Activated CD4-positive, alpha-beta T cell treated with anti-CD3 and anti-CD28 coated beads, Interleukin-2, Interleukin-4, amounts not matched to agents 100 ng/mL and 50 ng/mL, durations not matched to agents 16 hours and 8 hours (primary cell): ENCODE data around the gene EFHD1.
"Not testable (repeated sequence)": the region's sequence is repeated elsewhere in the genome, so short reads cannot be mapped to it uniquely, and the experiment has no call there.

ENCODE experiments used
- DNase-seq: peaks from one replicate; pipeline ENCODE4 v3.0.0-alpha.2; 2020; ENCODE audit warnings: low spot score

The EFHD1 gene

GRCh38 chr2:232696609-232697058 is 63.2 kb downstream of the EFHD1 start:
- no peak for DNase-seq

GRCh38 chr2:232697059-232697806 is 63.8 kb downstream of the EFHD1 start, which contains the start of gene GIGYF2:
Gene GIGYF2, plus strand, starts transcription at chr2:232697331. Its CDS starts 37,867 bp downstream, at chr2:232735198.
- DNase-seq: peak; percentile 97

GRCh38 chr2:232697807-232698110 is 64.4 kb downstream of the EFHD1 start:
- DNase-seq: no peak

GRCh38 chr2:232698556-232699091 is 65.2 kb downstream of the EFHD1 start:
- no peak for DNase-seq

GRCh38 chr2:232699110-232699509 is 65.7 kb downstream of the EFHD1 start:
- DNase-seq: no peak

- no peak for DNase-seq
Observed at GRCh38 chr2:232700154-232700553, 66.8 kb downstream of the EFHD1 start.

- DNase-seq: no peak
Observed at GRCh38 chr2:232707076-232707475, 73.7 kb downstream of the EFHD1 start.

- DNase-seq: no peak
Observed at GRCh38 chr2:232713505-232713904, 80.1 kb downstream of the EFHD1 start.

- DNase-seq: no peak
Observed at GRCh38 chr2:232714969-232715368, 81.6 kb downstream of the EFHD1 start.

GRCh38 chr2:232720056-232720455 is 86.7 kb downstream of the EFHD1 start:
- DNase-seq: not testable (repeated sequence)

GRCh38 chr2:232721261-232721660 is 87.9 kb downstream of the EFHD1 start:
- no peak for DNase-seq

GRCh38 chr2:232721882-232722281 is 88.5 kb downstream of the EFHD1 start:
- no peak for DNase-seq

GRCh38 chr2:232723027-232723426 is 89.6 kb downstream of the EFHD1 start:
- DNase-seq: no peak

- DNase-seq: no peak
Observed at GRCh38 chr2:232728785-232729184, 95.4 kb downstream of the EFHD1 start.

- DNase-seq: no peak
Observed at GRCh38 chr2:232731470-232731869, 98.1 kb downstream of the EFHD1 start.
